ENCODE measurements around the gene HOXC10.

GRCh38 chr12:54036620-54037359 lies 51.8 kb downstream of the HOXC10 start:
- TF ChIP-seq, protein P1, sequence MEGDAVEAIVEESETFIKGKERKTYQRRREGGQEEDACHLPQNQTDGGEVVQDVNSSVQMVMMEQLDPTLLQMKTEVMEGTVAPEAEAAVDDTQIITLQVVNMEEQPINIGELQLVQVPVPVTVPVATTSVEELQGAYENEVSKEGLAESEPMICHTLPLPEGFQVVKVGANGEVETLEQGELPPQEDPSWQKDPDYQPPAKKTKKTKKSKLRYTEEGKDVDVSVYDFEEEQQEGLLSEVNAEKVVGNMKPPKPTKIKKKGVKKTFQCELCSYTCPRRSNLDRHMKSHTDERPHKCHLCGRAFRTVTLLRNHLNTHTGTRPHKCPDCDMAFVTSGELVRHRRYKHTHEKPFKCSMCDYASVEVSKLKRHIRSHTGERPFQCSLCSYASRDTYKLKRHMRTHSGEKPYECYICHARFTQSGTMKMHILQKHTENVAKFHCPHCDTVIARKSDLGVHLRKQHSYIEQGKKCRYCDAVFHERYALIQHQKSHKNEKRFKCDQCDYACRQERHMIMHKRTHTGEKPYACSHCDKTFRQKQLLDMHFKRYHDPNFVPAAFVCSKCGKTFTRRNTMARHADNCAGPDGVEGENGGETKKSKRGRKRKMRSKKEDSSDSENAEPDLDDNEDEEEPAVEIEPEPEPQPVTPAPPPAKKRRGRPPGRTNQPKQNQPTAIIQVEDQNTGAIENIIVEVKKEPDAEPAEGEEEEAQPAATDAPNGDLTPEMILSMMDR (IDR thresholded peaks at IDR 0.05), result no peak
- no peak for TF ChIP-seq POLR2A (IDR thresholded peaks at IDR 0.05)
- no peak for TF ChIP-seq POLR2AphosphoS5 (IDR thresholded peaks at IDR 0.05)

All from transverse colon (tissue), 4 donors.